IPS-NIHi7 (cell line): ENCODE data around the gene PLEKHA8.
A peak's percentile ranks its signal among the peaks of the same experiment; 100 is the strongest.

Experiments used
- DNase-seq: peaks from one replicate; pipeline ENCODE4 v3.0.0; 2012; ENCODE audit warnings: mixed read lengths; ENCODE audit errors: extremely low spot score

PLEKHA8 gene

DNA sequence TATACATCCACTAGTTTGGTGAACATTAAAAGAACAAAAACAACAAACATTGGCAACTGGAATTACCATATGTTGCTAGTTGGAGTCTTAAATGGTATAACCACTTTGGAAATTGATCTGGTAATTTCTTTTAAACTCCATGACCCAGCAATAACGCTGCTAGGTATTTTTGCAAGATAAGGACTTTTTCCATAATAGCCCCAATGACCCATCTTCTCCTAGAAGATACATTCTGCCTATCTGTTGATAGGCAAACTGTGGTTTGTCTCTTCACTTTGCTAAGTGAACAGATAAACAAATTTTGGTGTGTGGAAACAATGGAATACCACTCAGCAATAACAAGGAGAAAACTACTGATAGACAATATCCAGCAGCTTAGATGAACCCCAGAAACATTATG is 75.9 kb downstream of the PLEKHA8 start:
- DNase-seq = no peak

- DNase-seq = no peak
Measured at GRCh38 chr7:30112103-30112713, 84.0 kb downstream of the PLEKHA8 start.

GRCh38 chr7:30113144-30113543 is 84.9 kb downstream of the PLEKHA8 start:
- DNase-seq = no peak

GRCh38 chr7:30114536-30115238 is 86.5 kb downstream of the PLEKHA8 start:
- DNase-seq = no peak

DNA sequence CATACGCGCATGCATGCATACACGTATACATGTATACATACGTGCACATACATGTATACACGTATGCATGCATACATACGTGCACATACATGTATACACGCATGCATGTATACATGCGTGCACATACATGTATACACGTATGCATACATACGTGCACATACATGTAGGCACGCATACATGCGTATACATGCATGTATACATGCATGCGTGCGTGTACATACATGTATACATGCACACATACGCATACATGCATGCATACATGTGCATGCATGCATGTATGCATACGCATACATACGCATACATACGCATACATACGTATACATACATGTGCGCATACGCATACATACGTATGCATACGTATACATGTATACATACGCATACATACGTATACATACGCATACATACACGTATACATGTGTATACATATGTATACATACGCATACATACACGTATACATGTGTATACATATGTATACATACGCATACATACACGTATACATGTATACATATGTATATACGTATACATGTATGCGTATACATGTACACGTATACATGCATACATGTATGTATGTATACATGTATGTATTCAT is 87.6 kb downstream of the PLEKHA8 start:
- no peak for DNase-seq

DNA sequence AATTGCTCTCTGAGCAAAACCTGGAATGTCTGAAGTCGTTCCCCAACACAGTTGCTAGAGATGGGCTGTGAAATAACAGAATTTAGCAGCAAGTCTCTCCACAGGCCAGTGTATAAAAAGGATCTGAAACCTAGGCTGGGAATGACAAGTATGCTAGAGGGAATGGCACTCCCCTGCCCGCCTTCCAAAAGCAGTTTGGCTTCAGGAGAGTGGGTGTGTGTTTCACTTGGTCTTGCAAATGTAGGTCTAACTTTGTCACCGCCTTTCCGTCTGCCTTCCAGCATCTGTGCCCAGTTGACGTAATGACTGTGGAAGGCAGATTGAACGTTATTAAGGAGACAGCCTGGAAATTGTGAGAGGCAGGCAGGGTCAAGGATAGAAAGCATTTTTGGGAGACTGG is 88.6 kb downstream of the PLEKHA8 start:
- peak; percentile 23 for DNase-seq

- DNase-seq = no peak
Measured at GRCh38 chr7:30117896-30118295, 89.7 kb downstream of the PLEKHA8 start.

GRCh38 chr7:30119890-30120577 is 91.8 kb downstream of the PLEKHA8 start:
- no peak for DNase-seq

DNA sequence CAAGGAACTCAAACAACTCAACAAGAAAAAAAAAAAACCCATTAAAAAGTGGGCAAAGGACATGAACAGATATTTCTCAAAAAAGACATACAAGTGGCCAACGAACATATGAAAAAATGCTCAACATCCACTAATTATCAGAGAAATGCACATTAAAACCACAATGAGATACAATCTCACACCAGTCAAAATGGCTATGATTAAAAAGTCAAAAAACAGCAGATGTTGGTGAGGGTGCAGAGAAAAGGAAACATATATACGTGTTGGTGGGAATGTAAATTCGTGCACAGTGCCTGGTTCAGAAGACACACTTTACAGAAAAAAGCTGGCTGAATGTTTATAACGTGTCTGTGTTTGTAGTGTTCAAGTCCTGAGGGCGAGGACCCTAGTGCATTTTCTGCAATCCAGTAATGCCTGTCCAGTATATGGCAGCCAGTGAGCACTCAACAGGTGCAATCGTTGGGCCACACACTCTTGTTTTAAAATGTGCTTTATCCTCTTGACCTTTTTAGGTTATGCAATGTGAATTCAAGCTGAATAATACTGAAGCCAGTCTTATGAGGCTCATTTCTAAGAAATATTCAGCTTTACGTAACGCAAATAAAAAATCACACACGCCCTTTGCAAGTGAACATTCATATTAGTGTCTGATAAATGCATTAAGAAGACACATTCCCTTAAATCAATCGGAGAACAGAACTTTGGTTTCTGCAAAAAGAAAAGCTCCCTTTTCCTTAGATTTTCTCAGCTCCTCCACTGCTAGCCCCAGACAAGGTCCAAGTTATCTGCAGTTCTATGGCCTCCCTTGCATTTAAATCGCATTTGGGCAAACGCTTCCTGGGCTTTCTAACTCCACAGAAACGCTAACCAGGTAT is 105.8 kb downstream of the PLEKHA8 start:
- no peak for DNase-seq

- DNase-seq = peak; percentile 99
Measured at GRCh38 chr7:30134611-30135300, 106.5 kb downstream of the PLEKHA8 start, which contains the start of gene MTURN. Gene MTURN (plus strand): TSS chr7:30134986. CDS start chr7:30135137, 151 bp downstream.

DNA sequence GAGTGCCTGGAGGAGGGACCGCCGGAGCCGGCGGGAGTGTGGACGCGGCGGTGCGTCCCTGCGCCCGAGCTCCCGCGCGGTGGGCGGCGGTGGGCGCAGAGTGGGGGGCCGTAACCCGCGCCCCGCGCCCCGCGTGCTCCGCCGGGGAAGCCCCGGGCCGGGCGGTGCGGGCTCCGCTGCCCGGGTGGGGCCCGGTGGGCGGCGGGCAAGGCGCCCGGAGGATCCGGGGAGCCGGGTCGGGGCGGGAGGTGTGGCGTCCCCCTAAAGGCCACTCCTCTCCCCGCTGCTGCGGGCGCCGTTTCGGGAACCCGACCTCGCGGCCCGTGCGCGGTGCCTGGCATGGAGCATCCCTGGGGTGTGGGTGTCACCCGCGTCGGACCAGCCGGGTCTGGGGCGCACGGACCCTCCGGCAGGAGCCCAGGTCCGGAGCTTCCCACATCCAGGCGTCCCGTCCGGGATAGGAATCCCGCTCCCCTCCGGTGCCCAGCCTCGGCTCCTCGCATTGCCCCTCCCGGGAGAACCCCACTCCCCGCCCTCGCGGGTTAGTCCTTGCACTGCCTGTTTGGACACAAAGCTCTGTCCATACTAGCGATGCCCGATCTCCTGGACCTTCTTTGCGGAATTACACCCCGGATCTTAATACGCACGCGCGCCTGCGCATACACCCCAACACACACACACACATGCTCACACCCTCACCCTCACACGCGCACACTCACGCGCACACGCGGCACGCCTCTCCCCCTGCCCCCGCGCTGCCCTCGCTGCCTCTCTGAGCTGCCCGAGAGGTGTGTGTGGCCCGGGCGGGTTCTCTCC is 107.3 kb downstream of the PLEKHA8 start:
- peak; percentile 32 for DNase-seq

DNA sequence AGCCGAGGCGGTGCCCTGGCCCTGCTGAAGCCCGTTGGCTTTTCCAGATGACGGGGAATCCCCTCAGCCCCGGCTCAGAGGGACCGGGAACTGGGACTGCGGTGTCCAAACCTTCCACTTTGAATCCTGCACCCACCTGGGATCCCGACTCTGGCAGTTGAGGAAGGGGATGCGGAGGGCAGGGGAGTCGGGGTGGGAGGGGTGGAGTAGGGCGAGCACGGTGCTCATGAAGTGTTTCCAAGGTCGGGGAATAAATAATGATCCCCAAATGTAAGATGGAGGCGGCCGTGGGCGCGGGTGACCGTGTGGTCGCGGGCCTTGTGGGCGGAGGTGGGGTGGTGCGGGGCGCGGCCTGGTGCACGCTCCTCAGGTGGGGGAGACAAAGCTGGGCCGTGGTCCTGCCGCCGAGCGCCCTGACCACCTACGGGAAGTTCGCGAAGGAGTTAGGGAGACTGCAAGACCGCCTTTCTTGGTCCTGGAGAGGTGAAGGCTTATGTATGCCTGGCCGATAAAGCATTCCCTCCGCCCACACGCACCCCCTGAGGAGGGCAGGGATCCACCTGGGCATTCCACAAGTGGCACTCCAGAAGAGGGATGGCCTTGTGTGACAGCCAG is 108.0 kb downstream of the PLEKHA8 start:
- peak; percentile 49 for DNase-seq

DNA sequence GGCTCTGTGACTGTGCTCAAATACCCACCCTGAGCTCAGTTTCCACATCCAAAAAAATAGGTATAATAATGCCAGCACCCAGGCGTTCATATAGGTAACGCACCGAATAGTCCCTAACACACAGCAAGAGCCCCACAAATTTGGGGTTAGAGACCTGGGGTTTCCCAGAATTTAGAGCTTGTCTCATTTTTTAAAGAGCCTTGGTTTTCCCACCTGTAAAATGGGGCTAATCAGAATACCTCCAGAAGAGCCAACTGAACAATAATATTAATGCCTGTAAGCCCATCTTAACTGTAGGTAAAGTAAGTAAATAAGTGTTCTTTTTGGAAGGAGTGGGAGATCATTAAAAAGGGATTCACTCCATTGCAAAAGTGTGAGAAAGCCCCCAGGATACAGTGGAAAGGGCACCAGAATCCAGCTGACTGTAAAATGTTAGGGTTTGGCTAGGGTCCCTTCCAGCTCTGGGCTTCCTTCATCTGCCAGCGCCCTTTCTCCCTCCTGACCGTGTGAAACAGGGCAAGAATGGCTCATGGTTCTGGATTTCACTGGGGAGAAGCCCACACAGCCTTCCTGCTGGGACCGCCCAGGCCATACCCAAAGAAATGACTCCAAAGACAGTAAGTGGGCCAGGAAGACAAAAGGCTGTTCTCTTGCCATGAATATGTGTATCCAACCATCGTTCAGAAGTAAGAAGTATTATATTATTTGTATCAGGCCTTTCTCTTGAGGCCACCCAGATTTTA is 108.7 kb downstream of the PLEKHA8 start:
- DNase-seq = no peak

DNA sequence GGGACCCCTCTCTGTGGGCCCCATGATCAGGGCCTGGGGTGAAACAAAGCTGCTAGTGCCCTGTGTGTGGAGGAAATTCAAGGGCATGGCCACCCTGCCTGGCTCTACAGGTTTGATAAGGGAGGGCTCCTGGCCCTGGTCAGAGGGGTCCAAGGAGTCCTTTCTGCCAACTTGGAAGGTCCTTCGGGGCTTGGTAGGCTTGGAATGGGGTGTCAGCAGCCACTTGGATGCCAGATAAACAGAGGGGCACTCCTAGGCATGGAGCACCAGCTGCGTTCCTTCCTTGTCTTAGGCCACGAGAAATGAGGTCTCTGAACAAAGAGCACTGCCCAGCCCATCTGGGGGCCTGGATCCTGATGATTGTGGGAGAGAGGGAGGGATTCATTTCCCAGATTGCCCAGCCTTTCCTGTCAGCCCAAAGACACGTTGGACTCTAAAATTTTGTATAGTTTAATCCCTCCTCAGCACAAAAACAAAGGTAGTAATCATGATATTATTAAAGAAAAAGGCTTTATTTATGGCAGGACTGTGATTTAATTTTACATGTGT is 111.7 kb downstream of the PLEKHA8 start:
- no peak for DNase-seq

GRCh38 chr7:30140456-30140855 is 112.2 kb downstream of the PLEKHA8 start:
- no peak for DNase-seq

DNA sequence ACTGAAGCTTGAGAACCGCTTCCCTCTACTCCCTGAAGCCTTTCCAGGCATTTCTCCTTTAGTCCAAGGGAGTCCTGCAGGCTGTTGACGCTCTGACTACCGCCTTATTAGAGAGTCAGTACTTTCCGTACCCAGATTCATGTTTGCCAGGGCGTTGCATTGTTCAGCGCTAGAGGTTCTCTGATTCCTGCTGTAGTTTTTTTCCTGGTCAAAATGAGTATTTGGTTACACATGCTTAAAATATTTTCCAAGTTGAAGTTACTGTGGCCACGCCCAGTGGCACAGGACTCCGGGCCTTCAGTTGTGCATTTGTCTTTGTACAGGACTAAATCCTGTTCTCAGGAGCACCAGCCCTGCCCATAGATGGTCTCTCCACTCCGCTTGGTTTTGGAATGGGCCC is 114.5 kb downstream of the PLEKHA8 start:
- DNase-seq = no peak

DNA sequence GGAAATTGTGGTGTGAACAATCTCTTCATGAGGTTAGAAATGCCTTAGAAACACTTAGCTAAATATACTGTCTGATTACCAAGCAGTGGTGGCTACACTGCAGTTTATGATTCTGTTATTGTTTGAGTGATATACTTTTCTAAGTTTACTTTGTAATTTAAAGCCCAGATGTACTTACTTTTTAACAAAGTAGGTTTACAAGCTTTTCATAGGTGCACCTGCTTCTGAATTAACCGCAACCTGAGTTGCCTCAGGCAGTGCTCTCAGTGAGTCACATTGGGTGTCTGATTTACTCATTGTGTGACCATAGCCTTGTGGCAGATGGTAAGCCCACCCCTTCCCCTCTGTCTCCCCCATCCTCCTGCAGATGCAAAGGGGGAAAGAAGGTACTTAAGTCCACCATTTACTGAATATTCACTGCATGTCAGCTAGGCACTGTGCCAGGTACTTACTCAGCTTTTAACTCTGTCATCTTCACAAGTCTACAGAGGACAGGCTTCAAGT is 115.6 kb downstream of the PLEKHA8 start:
- no peak for DNase-seq

DNA sequence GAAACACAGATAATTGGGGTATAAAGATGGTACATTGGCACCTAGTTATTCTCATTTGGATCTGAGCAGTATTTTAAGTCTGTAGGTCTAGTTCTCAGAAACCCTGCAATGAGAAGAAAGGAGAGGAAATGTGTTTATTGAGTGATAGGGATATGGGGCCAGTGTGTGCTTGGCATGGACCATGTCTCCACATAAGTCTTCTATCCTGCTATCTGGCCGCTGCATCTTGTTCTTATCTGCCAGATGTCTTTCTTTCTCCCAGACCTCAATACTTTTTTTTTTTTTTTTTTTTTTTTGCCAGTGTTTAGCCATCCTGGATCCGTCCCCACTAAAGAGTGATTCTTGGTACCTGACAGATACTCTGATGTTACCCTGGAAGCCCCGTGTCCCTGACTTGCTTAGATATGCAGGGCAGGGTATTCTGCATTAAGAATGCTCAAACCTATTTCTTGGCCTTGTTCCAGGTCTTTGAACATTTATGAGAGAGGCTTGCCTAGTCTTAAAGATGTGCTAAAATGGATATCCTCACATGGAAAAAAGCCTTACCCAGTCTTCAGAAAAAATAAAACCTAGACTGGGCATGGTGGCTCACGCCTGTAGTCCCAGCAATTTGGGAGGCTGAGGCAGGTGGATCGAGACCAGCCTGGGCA is 116.6 kb downstream of the PLEKHA8 start:
- DNase-seq = no peak
